ENCODE results near the gene HTN3.

The HTN3 gene

DNA sequence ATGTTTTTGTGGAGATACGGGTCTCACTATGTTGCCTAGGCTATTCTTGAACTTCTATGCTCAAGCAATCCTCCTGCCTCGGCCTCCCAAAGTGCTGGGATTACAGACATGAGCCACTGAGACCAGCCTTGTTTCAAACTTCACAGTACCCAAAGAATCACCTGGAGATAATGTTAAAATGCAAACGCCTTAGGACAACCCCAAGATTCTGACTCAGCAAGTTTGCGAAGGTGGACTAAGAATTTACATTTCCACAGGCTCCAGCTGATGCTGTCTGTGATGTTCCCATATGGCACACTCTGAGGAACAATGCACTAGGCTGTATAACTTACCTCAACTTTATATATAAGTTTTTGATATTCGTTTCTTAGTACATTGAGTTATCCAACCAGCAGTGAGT, 33.5 kb upstream of the HTN3 start:
- ATAC-seq (ENCODE audit: insufficient read depth, low read depth) (no peak), DNase-seq (no peak)
- Histone ChIP-seq H3K4me2 (ENCODE audit: insufficient read depth, low read length) (no peak overlapping the region), H3K4me1 (ENCODE audit: insufficient read depth, low read length) (no peaks in the 10 kb centered on the region), H3K27me3 (ENCODE audit: insufficient read depth, low read length, poor library complexity) (no peaks in the 10 kb centered on the region), H3K27ac (ENCODE audit: low read length) (no peak overlapping the region), H2AFZ (ENCODE audit: low read depth, low read length) (no peak overlapping the region), H3K79me2 (ENCODE audit: insufficient read depth, low read length) (no peaks in the 10 kb centered on the region), H3K36me3 (ENCODE audit: insufficient read depth, low read length) (no peaks in the 10 kb centered on the region), H3K4me3 (ENCODE audit: low read depth in 1 of 2, low read length in 2 of 2) (no peak overlapping the region), H4K20me1 (ENCODE audit: insufficient read depth, low read length) (no peaks in the 10 kb centered on the region), H3K9me3 (ENCODE audit: insufficient read depth, low read length, severe bottlenecking) (no peaks in the 10 kb centered on the region), H3K9ac (ENCODE audit: low read depth, low read length) (no peak overlapping the region)
- TF ChIP-seq, protein P1, sequence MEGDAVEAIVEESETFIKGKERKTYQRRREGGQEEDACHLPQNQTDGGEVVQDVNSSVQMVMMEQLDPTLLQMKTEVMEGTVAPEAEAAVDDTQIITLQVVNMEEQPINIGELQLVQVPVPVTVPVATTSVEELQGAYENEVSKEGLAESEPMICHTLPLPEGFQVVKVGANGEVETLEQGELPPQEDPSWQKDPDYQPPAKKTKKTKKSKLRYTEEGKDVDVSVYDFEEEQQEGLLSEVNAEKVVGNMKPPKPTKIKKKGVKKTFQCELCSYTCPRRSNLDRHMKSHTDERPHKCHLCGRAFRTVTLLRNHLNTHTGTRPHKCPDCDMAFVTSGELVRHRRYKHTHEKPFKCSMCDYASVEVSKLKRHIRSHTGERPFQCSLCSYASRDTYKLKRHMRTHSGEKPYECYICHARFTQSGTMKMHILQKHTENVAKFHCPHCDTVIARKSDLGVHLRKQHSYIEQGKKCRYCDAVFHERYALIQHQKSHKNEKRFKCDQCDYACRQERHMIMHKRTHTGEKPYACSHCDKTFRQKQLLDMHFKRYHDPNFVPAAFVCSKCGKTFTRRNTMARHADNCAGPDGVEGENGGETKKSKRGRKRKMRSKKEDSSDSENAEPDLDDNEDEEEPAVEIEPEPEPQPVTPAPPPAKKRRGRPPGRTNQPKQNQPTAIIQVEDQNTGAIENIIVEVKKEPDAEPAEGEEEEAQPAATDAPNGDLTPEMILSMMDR (IDR thresholded peaks at IDR 0.05; ENCODE audit: borderline replicate concordance, extremely low read depth, low read length, poor library complexity, severe bottlenecking) = no peak
- no peak for TF ChIP-seq EZH2 (IDR thresholded peaks at IDR 0.05; ENCODE audit: borderline replicate concordance, low read depth, low read length, severe bottlenecking)

- ATAC-seq (ENCODE audit: insufficient read depth, low read depth) (no peak), DNase-seq (no peak)
- Histone ChIP-seq H3K27me3 (ENCODE audit: insufficient read depth, low read length, poor library complexity) (no peaks in the 10 kb centered on the region), H3K4me2 (ENCODE audit: insufficient read depth, low read length) (no peak within 1 kb of the TSS), H3K9me3 (ENCODE audit: insufficient read depth, low read length, severe bottlenecking) (no peaks in the 10 kb centered on the region), H3K27ac (ENCODE audit: low read length) (no peak within 1 kb of the TSS), H2AFZ (ENCODE audit: low read depth, low read length) (no peak within 1 kb of the TSS), H3K36me3 (ENCODE audit: insufficient read depth, low read length) (no peaks in the 10 kb centered on the region), H3K4me1 (ENCODE audit: insufficient read depth, low read length) (no peaks in the 10 kb centered on the region), H4K20me1 (ENCODE audit: insufficient read depth, low read length) (no peaks in the 10 kb centered on the region), H3K9ac (ENCODE audit: low read depth, low read length) (no peak within 1 kb of the TSS), H3K79me2 (ENCODE audit: insufficient read depth, low read length) (no peaks in the 10 kb centered on the region), H3K4me3 (ENCODE audit: low read depth in 1 of 2, low read length in 2 of 2) (no peak within 1 kb of the TSS)
- TF ChIP-seq EZH2 (IDR thresholded peaks at IDR 0.05; ENCODE audit: borderline replicate concordance, low read depth, low read length, severe bottlenecking) = no peak
- TF ChIP-seq, protein P1 (IDR thresholded peaks at IDR 0.05; ENCODE audit: borderline replicate concordance, extremely low read depth, low read length, poor library complexity, severe bottlenecking) = no peak
These were observed 32.7 kb upstream of the HTN3 start, which contains the start of gene STATH for GRCh38 chr4:69995526-69996016. STATH (plus strand) TSS chr4:69995966; CDS start chr4:69998438, 2,472 bp downstream.

- Histone ChIP-seq H3K4me2 (ENCODE audit: insufficient read depth, low read length) (no peak overlapping the region), H3K79me2 (ENCODE audit: insufficient read depth, low read length) (no peaks in the 10 kb centered on the region), H3K9me3 (ENCODE audit: insufficient read depth, low read length, severe bottlenecking) (no peaks in the 10 kb centered on the region), H3K27ac (ENCODE audit: low read length) (no peak overlapping the region), H4K20me1 (ENCODE audit: insufficient read depth, low read length) (no peaks in the 10 kb centered on the region), H3K4me3 (ENCODE audit: low read depth in 1 of 2, low read length in 2 of 2) (no peak overlapping the region), H3K9ac (ENCODE audit: low read depth, low read length) (no peak overlapping the region), H3K4me1 (ENCODE audit: insufficient read depth, low read length) (no peaks in the 10 kb centered on the region), H3K27me3 (ENCODE audit: insufficient read depth, low read length, poor library complexity) (no peaks in the 10 kb centered on the region), H2AFZ (ENCODE audit: low read depth, low read length) (no peak overlapping the region), H3K36me3 (ENCODE audit: insufficient read depth, low read length) (no peaks in the 10 kb centered on the region)
- DNase-seq = no peak
- no peak for ATAC-seq (ENCODE audit: insufficient read depth, low read depth)
- TF ChIP-seq EZH2 (IDR thresholded peaks at IDR 0.05; ENCODE audit: borderline replicate concordance, low read depth, low read length, severe bottlenecking) = no peak
- TF ChIP-seq, protein P1 (IDR thresholded peaks at IDR 0.05; ENCODE audit: borderline replicate concordance, extremely low read depth, low read length, poor library complexity, severe bottlenecking) = no peak
These were observed 28.8 kb upstream of the HTN3 start for GRCh38 chr4:69999420-69999819.

- no peak for ATAC-seq (ENCODE audit: insufficient read depth, low read depth)
- no peak for DNase-seq
These were observed 27.5 kb upstream of the HTN3 start for GRCh38 chr4:70000711-70001110.

More at GRCh38 chr4:70000711-70001110, 27.5 kb upstream of the HTN3 start:
- Histone ChIP-seq H3K4me2 (ENCODE audit: insufficient read depth, low read length) (no peak overlapping the region), H2AFZ (ENCODE audit: low read depth, low read length) (no peak overlapping the region), H3K9me3 (ENCODE audit: insufficient read depth, low read length, severe bottlenecking) (no peaks in the 10 kb centered on the region), H3K27me3 (ENCODE audit: insufficient read depth, low read length, poor library complexity) (no peaks in the 10 kb centered on the region), H3K27ac (ENCODE audit: low read length) (no peak overlapping the region), H3K36me3 (ENCODE audit: insufficient read depth, low read length) (no peaks in the 10 kb centered on the region), H3K9ac (ENCODE audit: low read depth, low read length) (no peak overlapping the region), H3K79me2 (ENCODE audit: insufficient read depth, low read length) (no peaks in the 10 kb centered on the region), H3K4me3 (ENCODE audit: low read depth in 1 of 2, low read length in 2 of 2) (no peak overlapping the region), H4K20me1 (ENCODE audit: insufficient read depth, low read length) (no peaks in the 10 kb centered on the region), H3K4me1 (ENCODE audit: insufficient read depth, low read length) (no peaks in the 10 kb centered on the region)
- TF ChIP-seq EZH2 (IDR thresholded peaks at IDR 0.05; ENCODE audit: borderline replicate concordance, low read depth, low read length, severe bottlenecking) = no peak
- TF ChIP-seq, protein P1 (IDR thresholded peaks at IDR 0.05; ENCODE audit: borderline replicate concordance, extremely low read depth, low read length, poor library complexity, severe bottlenecking) = no peak

Data from DND-41 (cell line).